Measurements from ENCODE around the gene JAZF1. TPM values are rescaled to one million over a fixed set of nuclear protein-coding genes. Genes with fewer than 3 reads are reported as not detected.
A peak's percentile ranks its signal among the peaks of the same experiment; 100 is the strongest.

JAZF1 gene
- polyA plus RNA-seq, 4 donors: 0.67 to 4.6 (median 3.5) TPM

DNA sequence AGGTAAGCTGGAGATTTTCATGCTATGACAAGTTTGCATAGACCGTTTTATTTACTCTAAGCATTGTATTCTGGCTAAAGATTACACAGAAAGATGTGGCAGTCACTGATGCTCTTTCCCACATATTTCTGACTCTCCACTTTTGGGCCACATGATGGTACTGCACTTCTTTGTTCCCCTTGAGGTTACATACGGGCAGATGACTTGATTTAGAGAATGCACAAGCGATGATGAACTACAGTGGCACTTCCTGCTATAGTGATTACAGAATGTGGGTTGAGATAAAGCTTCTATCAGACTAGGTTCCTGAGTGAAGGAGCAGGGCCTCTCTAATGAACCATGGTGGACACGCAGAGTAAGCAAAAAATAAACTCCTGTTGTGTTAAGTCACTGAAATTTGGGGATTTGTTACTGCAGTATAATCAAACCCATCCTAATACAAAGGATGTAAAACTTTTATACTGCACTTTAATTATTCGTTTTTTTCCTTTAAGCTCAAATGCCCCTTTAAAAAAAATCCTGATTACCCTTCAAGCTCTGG, 262.8 kb downstream of the JAZF1 start:
- 74 to 81% (median 75%) methylated on average over 5 of the region's 5 CpGs for WGBS, 3 donors
- Histone ChIP-seq H3K4me3 (ENCODE audit: low read depth in 1 of 3, low read length in 3 of 3) (no peak overlapping the region), H3K27me3 (ENCODE audit: control insufficient read depth in 3 of 3, insufficient read depth in 3 of 3, low read length in 3 of 3) (no peaks in the 10 kb centered on the region), H3K4me1 (ENCODE audit: control insufficient read depth in 3 of 3, insufficient read depth in 2 of 3, low read depth in 1 of 3, low read length in 2 of 3) (no peaks in the 10 kb centered on the region), H3K27ac (ENCODE audit: low read depth in 1 of 3, low read length in 2 of 3) (no peak overlapping the region), H3K36me3 (ENCODE audit: control insufficient read depth in 3 of 3, insufficient read depth in 2 of 3, low read depth in 1 of 3, low read length in 3 of 3) (no peaks in the 10 kb centered on the region), H3K9me3 (ENCODE audit: control insufficient read depth in 2 of 2, insufficient read depth in 1 of 2, low read depth in 1 of 2, low read length in 1 of 2) (no peaks in the 10 kb centered on the region)
- no peak for DNase-seq
- no peak for FAIRE-seq

- H3K27me3 ChIP-seq (ENCODE audit: control insufficient read depth in 3 of 3, insufficient read depth in 3 of 3, low read length in 3 of 3): no peaks in the 10 kb centered on the region
- no peaks in the 10 kb centered on the region for H3K9me3 ChIP-seq (ENCODE audit: control insufficient read depth in 2 of 2, insufficient read depth in 1 of 2, low read depth in 1 of 2, low read length in 1 of 2)
- no peak overlapping the region for H3K4me3 ChIP-seq (ENCODE audit: low read depth in 1 of 3, low read length in 3 of 3)
- H3K36me3 ChIP-seq (ENCODE audit: control insufficient read depth in 3 of 3, insufficient read depth in 2 of 3, low read depth in 1 of 3, low read length in 3 of 3): no peaks in the 10 kb centered on the region
- no peak overlapping the region for H3K27ac ChIP-seq (ENCODE audit: low read depth in 1 of 3, low read length in 2 of 3)
- 92 to 96% (median 95%) methylated on average over 2 of the region's 2 CpGs for WGBS, 3 donors
- FAIRE-seq: no peak
- DNase-seq: no peak
- no peaks in the 10 kb centered on the region for H3K4me1 ChIP-seq (ENCODE audit: control insufficient read depth in 3 of 3, insufficient read depth in 2 of 3, low read depth in 1 of 3, low read length in 2 of 3)
Measured at GRCh38 chr7:27917119-27917518, 263.5 kb downstream of the JAZF1 start.

DNA sequence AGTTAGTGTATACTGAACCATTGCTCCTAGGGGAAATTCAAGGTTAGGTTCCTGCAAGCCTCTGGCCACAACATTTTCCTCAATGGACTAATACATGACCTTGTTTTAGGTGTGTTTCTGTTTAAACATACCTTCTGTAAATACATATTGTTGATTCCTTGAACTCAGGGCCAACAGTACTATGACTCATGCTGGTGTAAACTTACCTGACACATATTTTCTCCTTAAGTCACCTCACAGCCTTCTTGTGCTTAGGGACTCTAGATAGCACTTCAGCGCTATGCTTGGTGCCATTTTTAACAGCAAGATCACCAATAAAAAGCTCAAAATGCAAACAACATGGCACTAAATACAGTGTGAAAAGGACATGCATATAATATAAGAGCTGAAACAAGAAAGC, 264.2 kb downstream of the JAZF1 start:
- FAIRE-seq (no peak), DNase-seq (peak in 1 of 2 donors; percentile 41)
- 82 to 93% (median 92%) methylated on average over 1 of the region's 1 CpG for WGBS, 3 donors

DNA sequence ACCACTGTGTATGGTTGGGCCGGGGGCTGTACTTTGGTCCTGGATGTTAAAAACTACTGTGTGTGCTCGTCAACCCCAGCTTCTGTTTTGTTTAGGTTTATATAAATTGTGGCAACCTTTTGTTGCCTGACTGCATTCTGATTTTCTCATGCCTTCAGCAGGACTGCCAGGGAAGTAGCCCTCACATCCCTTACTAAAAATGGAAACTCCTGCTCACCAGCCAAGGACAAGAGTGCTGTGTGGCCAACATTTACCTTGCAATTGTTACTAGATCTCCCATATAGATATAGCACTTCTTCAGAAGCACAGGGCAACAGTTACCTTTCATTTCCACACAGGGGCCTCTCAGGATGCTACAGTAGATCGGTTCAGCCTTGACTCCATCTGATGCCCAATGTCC, 266.2 kb downstream of the JAZF1 start:
- DNase-seq: no peak
- H3K4me3 ChIP-seq (ENCODE audit: low read depth in 1 of 3, low read length in 3 of 3): no peak overlapping the region
- H3K27me3 ChIP-seq (ENCODE audit: control insufficient read depth in 3 of 3, insufficient read depth in 3 of 3, low read length in 3 of 3): no peaks in the 10 kb centered on the region
- H3K4me1 ChIP-seq (ENCODE audit: control insufficient read depth in 3 of 3, insufficient read depth in 2 of 3, low read depth in 1 of 3, low read length in 2 of 3): no peaks in the 10 kb centered on the region
- no peak for FAIRE-seq
- WGBS, 3 donors: 89 to 95% (median 94%) methylated on average over 3 of the region's 3 CpGs
- no peak overlapping the region for H3K27ac ChIP-seq (ENCODE audit: low read depth in 1 of 3, low read length in 2 of 3)
- H3K9me3 ChIP-seq (ENCODE audit: control insufficient read depth in 2 of 2, insufficient read depth in 1 of 2, low read depth in 1 of 2, low read length in 1 of 2): no peaks in the 10 kb centered on the region
- no peaks in the 10 kb centered on the region for H3K36me3 ChIP-seq (ENCODE audit: control insufficient read depth in 3 of 3, insufficient read depth in 2 of 3, low read depth in 1 of 3, low read length in 3 of 3)

More for the DNA sequence above, 264.2 kb downstream of the JAZF1 start:
- H3K4me1 ChIP-seq (ENCODE audit: control insufficient read depth in 3 of 3, insufficient read depth in 2 of 3, low read depth in 1 of 3, low read length in 2 of 3): no peaks in the 10 kb centered on the region
- no peak overlapping the region for H3K27ac ChIP-seq (ENCODE audit: low read depth in 1 of 3, low read length in 2 of 3)
- no peaks in the 10 kb centered on the region for H3K36me3 ChIP-seq (ENCODE audit: control insufficient read depth in 3 of 3, insufficient read depth in 2 of 3, low read depth in 1 of 3, low read length in 3 of 3)
- no peak overlapping the region for H3K4me3 ChIP-seq (ENCODE audit: low read depth in 1 of 3, low read length in 3 of 3)
- no peaks in the 10 kb centered on the region for H3K27me3 ChIP-seq (ENCODE audit: control insufficient read depth in 3 of 3, insufficient read depth in 3 of 3, low read length in 3 of 3)
- H3K9me3 ChIP-seq (ENCODE audit: control insufficient read depth in 2 of 2, insufficient read depth in 1 of 2, low read depth in 1 of 2, low read length in 1 of 2): no peaks in the 10 kb centered on the region

DNA sequence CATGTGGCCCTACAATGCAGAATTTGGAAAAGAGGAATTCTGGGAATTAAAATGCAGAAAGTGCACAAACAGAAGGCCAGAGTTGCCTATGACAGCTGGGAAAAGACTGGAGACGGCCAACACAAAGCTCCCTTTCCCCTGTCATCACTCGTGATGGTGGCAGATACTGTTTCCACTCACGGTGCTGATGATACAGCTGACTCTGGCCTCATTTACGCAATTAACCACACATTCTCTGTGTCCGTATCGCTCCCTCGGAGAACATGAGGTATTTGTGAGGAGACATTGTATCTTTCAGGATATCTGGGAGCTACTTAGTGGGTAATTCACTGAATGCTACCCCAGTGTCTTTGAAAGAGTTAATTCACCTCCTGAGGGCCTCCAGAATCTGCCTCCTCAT, 267.8 kb downstream of the JAZF1 start:
- H3K27me3 ChIP-seq (ENCODE audit: control insufficient read depth in 3 of 3, insufficient read depth in 3 of 3, low read length in 3 of 3): no peaks in the 10 kb centered on the region
- no peaks in the 10 kb centered on the region for H3K36me3 ChIP-seq (ENCODE audit: control insufficient read depth in 3 of 3, insufficient read depth in 2 of 3, low read depth in 1 of 3, low read length in 3 of 3)
- no peaks in the 10 kb centered on the region for H3K4me1 ChIP-seq (ENCODE audit: control insufficient read depth in 3 of 3, insufficient read depth in 2 of 3, low read depth in 1 of 3, low read length in 2 of 3)
- 94 to 96% (median 95%) methylated on average over 7 of the region's 7 CpGs for WGBS, 3 donors
- DNase-seq: no peak
- no peak for FAIRE-seq
- H3K9me3 ChIP-seq (ENCODE audit: control insufficient read depth in 2 of 2, insufficient read depth in 1 of 2, low read depth in 1 of 2, low read length in 1 of 2): no peaks in the 10 kb centered on the region
- no peak overlapping the region for H3K4me3 ChIP-seq (ENCODE audit: low read depth in 1 of 3, low read length in 3 of 3)
- H3K27ac ChIP-seq (ENCODE audit: low read depth in 1 of 3, low read length in 2 of 3): no peak overlapping the region

GRCh38 chr7:27911920-27912319, 268.7 kb downstream of the JAZF1 start:
- no peak overlapping the region for H3K4me3 ChIP-seq (ENCODE audit: low read depth in 1 of 3, low read length in 3 of 3)
- no peaks in the 10 kb centered on the region for H3K27me3 ChIP-seq (ENCODE audit: control insufficient read depth in 3 of 3, insufficient read depth in 3 of 3, low read length in 3 of 3)
- WGBS, 3 donors: 83 to 89% (median 85%) methylated on average over 3 of the region's 3 CpGs
- FAIRE-seq (no peak), DNase-seq (no peak)
- no peak overlapping the region for H3K27ac ChIP-seq (ENCODE audit: low read depth in 1 of 3, low read length in 2 of 3)
- H3K4me1 ChIP-seq (ENCODE audit: control insufficient read depth in 3 of 3, insufficient read depth in 2 of 3, low read depth in 1 of 3, low read length in 2 of 3): no peaks in the 10 kb centered on the region
- H3K36me3 ChIP-seq (ENCODE audit: control insufficient read depth in 3 of 3, insufficient read depth in 2 of 3, low read depth in 1 of 3, low read length in 3 of 3): no peaks in the 10 kb centered on the region
- no peaks in the 10 kb centered on the region for H3K9me3 ChIP-seq (ENCODE audit: control insufficient read depth in 2 of 2, insufficient read depth in 1 of 2, low read depth in 1 of 2, low read length in 1 of 2)

DNA sequence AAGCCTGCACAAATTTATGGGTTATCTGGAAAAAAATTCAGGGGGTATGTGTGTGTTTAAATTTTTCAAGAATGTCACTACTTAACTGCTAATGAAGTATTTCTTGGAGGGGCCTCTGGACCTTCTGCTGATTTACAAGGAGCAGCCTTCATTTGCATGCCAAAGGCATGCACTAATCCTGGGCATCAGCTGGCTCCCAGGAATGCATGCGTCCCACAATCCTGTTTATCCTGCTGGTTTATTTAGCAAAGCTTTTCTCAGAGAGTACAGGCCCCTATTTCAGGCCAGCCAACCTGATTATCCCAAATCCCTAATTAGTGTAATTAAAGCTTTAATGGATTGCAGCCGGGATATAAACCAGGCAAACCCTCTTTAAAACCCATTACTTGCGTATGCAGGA, 270.3 kb downstream of the JAZF1 start:
- no peaks in the 10 kb centered on the region for H3K9me3 ChIP-seq (ENCODE audit: control insufficient read depth in 2 of 2, insufficient read depth in 1 of 2, low read depth in 1 of 2, low read length in 1 of 2)
- no peaks in the 10 kb centered on the region for H3K27me3 ChIP-seq (ENCODE audit: control insufficient read depth in 3 of 3, insufficient read depth in 3 of 3, low read length in 3 of 3)
- FAIRE-seq (no peak), DNase-seq (no peak)
- H3K36me3 ChIP-seq (ENCODE audit: control insufficient read depth in 3 of 3, insufficient read depth in 2 of 3, low read depth in 1 of 3, low read length in 3 of 3): no peaks in the 10 kb centered on the region
- 76 to 89% (median 89%) methylated on average over 3 of the region's 3 CpGs for WGBS, 3 donors
- H3K4me3 ChIP-seq (ENCODE audit: low read depth in 1 of 3, low read length in 3 of 3): no peak overlapping the region
- H3K4me1 ChIP-seq (ENCODE audit: control insufficient read depth in 3 of 3, insufficient read depth in 2 of 3, low read depth in 1 of 3, low read length in 2 of 3): no peaks in the 10 kb centered on the region
- no peak overlapping the region for H3K27ac ChIP-seq (ENCODE audit: low read depth in 1 of 3, low read length in 2 of 3)

DNA sequence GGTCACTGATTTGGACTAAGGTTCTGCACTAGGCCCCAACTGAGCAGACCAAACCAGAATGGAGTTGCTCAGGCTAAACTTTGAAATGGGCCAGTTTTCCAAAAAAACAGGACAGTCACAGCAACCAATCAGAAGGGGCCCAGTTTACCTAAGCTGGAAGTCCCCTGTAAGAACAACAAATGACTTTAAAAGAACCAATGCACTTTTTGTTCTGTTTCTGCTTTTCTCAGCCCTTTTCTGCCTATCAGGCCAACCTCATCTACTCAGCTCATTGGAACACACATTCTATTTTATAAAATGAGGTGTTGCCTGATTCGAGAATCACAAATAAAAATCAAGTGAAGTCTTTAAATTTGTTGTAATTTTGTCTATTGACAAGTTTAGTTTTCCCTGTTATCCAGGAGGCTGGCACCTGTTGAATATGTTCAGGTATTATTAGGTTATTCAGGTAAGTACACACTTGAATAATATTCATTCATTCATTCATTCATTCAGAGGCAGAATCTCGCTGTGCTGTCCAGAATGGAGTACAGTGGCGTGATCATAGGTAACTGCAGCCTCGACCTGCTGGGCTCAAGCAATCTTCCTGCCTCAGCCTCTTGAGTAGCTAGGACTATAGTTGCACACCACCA, 271.9 kb downstream of the JAZF1 start:
- H3K4me3 ChIP-seq (ENCODE audit: low read depth in 1 of 3, low read length in 3 of 3): no peak overlapping the region
- H3K4me1 ChIP-seq (ENCODE audit: control insufficient read depth in 3 of 3, insufficient read depth in 2 of 3, low read depth in 1 of 3, low read length in 2 of 3): no peaks in the 10 kb centered on the region
- H3K36me3 ChIP-seq (ENCODE audit: control insufficient read depth in 3 of 3, insufficient read depth in 2 of 3, low read depth in 1 of 3, low read length in 3 of 3): no peaks in the 10 kb centered on the region
- WGBS, 3 donors: 88 to 94% (median 93%) methylated on average over 4 of the region's 4 CpGs
- no peak overlapping the region for H3K27ac ChIP-seq (ENCODE audit: low read depth in 1 of 3, low read length in 2 of 3)
- DNase-seq: no peak
- no peaks in the 10 kb centered on the region for H3K27me3 ChIP-seq (ENCODE audit: control insufficient read depth in 3 of 3, insufficient read depth in 3 of 3, low read length in 3 of 3)
- no peak for FAIRE-seq
- no peaks in the 10 kb centered on the region for H3K9me3 ChIP-seq (ENCODE audit: control insufficient read depth in 2 of 2, insufficient read depth in 1 of 2, low read depth in 1 of 2, low read length in 1 of 2)
